NCI-H446 treated with DMSO at 0.1 percent for 48 hours (cell line): Measurements from ENCODE around the gene USP14.
"Not testable (repeated sequence)": the region's sequence is repeated elsewhere in the genome, so short reads cannot be mapped to it uniquely, and the experiment has no call there.

Experiments used
- DNase-seq: peaks from one replicate; lab custom pipeline; 2025; lab: John Stamatoyannopoulos, UW

Gene USP14

GRCh38 chr18:158128-159036 lies at the start of gene USP14:
USP14 (plus strand) TSS chr18:158557; CDS start chr18:158699, 142 bp downstream.
- peak; percentile 88 for DNase-seq

DNA sequence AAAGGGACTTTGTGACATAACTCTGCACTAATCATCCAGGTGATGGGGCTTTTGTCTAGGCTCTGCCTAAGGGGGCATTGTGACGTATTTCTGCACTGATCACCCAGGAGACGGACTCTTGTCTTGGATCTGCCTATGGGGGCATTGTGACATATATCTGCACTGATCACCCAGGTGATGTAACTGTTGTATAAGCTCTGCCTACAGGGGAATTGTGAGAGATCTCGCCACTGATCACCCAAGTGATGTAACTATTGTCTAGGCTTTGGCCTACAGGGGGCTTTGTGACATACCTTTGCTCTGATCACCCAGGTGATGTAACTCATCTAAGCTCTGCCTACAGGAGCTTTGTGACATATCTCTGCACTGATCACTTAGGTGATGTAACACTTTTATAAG lies 49.7 kb upstream of the USP14 start:
- DNase-seq = not testable (repeated sequence)

DNA sequence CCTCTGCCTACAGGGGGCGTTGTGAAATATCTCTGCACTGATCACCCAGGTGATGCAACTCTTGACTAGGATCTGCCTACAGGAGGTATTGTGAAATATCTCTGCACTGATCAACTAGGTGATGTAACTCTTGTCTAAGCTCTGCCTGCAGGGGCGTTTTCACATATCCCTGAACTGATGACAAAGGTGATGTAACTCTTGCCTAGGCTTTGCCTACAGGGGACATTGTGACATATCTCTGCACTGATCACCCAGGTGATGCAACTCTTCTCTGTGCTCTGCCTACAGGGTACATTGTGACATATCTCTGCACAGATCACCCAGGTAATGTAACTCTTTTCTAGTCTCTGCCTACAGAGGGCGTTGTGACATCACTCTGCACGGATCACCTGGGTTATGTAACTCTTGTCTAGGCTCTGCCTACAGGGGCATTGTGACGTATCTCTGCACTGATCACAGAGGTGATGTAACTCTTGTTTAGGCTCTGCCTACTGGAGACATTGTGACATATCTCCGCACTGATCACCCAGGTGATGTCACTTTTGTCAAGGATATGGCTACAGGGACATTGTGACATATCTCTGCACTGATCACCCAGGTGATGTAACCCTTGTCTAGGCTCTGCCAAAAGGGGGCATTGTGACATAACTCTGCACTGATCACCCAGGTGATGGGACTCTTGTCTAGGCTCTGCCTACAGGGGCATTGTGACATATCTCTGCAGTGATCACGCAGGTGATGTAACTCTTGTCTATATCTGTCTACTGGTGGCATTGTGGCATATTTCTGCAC lies 49.0 kb upstream of the USP14 start:
- DNase-seq = not testable (repeated sequence)

DNA sequence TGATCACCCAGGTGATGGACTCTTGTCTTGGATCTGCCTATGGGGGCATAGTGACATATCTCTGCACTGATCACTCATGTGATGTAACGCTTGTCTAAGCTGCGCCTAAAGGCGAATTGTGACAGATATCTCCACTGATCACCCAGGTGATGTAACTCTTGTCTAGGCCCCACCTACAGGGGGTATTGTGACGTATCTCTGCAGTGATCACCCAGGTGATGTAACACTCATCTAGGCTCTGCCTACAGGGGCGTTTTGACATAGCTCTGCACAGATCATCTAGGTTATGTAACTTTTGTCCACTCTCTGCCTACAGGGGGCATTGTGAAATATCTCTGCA lies 48.5 kb upstream of the USP14 start:
- not testable (repeated sequence) for DNase-seq

DNA sequence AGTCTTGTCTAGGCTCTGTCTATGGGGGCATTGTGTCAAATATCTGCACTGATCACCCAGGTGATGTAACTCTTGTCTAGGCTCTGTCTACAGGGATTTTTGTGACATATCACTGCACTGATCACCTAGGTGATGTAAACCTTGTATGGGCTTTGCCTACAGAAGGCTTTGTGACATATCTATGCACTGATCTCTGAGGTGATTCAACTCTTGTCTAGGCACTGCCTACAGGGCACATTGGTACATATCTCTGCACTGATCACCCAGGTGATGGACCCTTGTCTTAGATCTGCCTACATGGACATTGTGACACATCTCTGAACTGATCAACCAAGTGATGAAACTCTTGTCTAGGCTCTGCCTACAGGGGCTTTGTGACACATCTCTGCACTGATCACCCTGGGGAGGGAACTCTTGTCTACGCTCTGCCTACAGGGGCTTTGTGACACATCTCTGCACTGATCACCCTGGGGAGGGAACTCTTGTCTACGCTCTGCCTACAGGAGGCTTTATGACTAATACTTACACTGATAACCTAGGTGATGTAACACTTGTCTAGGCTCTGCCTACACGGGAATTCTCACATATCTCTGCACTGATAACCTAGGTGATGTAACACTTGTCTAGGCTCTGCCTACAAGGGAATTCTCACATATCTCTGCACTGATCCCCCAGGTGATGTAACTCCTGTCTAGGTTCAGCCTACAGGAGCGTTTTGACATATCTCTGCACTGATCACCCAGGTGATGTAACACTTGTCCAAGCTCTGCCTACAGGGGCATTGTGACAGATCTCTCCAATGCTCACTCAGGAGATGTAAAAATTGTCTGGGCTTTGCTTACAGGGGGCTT lies 47.8 kb upstream of the USP14 start:
- not testable (repeated sequence) for DNase-seq

DNA sequence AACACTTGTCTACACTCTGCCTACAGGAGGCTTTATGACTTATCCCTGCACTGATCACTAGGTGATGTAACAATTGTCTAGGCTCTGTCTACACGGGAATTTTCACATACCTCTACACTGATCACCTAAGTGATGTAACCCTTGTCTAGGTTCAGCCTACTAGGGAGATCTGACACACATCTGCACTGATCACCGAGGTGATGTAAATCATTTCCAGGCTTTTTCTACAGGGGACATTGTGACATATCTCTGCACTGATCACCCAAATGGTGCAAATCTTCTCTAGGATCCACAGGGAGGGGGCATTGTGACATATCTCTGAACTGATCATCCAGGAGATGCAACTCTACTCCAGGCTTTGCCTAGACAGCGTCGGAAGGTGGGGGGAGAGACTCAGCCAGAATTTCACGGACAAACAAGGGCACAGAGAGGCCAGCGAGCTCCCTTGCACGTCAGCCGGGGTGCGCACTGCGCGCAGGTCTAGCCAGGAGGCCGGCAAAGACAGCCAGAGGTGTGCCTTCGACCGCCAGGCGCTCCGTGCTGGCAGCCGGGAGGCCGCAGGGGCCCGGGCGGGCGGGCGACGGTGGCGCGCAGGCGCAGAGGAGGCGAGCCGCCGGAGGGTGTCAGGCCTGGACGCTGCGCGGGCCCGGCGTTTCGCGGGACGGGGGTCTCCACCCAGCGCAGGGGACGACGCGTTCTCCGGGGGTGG lies 46.9 kb upstream of the USP14 start:
- no peak for DNase-seq

GRCh38 chr18:112015-112733 lies 46.2 kb upstream of the USP14 start:
- DNase-seq = not testable (repeated sequence)

DNA sequence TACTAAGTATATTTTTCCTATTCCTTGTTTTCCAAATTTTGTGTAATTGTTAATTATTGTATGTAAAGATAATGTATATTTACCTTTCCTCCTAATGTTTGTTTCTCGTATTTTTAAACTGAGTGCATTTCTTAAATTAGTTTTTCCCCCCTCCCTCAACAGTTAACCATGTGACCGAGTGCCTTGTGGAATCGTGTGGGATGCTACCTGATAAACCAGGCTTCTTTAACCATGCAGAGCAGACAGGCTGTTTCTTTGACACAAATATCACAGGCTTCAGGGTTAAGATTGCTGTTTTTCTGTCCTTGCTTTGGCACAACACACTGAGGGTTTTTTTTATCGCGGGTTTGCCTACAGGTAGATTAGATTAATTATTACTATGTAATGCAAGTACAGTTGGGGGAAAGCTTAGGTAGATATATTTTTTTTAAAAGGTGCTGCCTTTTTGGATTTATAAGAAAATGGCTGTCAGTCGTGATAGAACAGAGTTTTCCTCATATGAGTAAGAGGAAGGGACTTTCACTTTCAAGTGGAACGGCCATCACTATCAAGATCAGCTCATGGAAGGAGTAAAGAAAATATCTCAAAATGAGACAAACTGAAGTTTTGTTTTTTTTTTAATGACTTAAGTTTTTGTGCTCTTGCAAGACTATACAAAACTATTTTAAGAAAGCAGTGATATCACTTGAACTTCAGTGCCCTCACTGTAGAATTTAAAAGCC lies 37.7 kb upstream of the USP14 start:
- not testable (repeated sequence) for DNase-seq

DNA sequence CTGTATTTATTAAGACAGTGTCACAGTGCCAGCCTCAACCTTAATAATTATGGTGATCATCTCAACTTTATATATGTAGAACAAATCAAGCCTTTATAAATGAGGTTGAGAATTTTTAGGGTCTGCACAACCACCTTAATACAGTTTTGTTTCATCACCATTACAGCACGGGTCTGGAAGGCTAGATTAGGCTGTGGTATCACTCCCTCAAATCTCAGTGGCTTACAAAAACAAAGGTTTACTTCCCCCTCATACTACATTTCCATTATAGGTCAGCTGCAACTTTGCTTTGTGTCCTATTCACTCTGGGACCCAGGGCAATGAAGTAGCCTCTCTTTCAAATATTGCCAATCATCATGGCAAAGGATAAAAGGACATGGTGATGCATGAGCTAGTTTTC lies 23.3 kb upstream of the USP14 start:
- DNase-seq = no peak

- no peak for DNase-seq
Observed at GRCh38 chr18:136433-136832, 21.9 kb upstream of the USP14 start.

DNA sequence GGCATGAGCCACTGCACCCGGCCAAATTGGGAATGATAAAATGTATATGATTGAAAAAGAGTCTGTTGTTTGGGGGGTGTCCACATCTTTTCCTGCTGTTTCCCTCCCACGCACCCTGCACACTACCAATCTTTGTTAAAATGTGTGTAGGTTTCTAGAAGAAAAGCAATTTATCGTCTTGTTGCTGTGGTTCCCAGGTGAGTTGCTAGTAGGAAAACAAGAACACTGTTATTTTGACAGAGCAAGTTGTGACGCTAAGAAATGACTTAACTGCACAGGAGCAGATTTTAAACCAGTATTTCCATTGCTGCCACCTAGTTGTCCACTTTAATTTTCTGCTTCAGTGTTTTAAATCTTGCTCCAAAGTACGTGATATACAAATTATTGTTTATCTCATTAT lies 21.0 kb upstream of the USP14 start:
- DNase-seq = no peak

- DNase-seq = no peak
Observed at GRCh38 chr18:140670-141266, 17.6 kb upstream of the USP14 start.

DNA sequence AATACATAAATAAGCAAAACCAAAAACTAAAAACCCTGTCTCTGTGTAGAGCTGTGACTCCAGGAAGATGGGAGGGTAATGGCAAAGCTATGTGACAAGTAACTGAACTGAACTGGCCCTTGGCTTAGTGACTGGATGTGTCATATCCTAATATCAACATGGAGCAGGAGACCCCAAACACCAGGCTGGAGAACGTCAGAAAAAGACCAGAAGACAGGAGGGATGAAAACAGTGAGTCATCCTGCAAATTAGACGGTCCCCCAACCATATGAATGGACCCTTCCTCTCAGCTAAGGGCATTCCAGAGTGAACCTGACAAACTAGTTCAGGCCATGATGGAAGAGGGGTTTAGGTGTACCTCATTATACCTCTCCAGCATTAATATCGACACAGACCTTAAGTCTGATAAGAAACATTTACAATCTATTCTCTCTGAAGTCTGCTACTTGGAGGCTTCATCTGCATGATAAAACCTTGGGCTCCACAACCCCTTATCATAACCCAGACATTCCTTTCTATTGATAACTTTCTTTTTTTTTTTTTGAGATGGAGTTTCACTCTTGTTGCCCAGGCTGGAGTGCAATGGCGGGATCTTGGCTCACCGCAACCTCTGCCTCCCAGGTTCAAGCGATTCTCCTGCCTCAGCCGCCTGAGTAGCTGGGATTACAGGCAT lies 15.6 kb upstream of the USP14 start:
- not testable (repeated sequence) for DNase-seq

GRCh38 chr18:148841-149240 lies 9.5 kb upstream of the USP14 start:
- DNase-seq = no peak

- DNase-seq = no peak
Observed at GRCh38 chr18:154151-154550, 4.2 kb upstream of the USP14 start.

- no peak for DNase-seq
Observed at GRCh38 chr18:155688-156087, 2.7 kb upstream of the USP14 start.

- DNase-seq = no peak
Observed at GRCh38 chr18:156514-157230, 1.7 kb upstream of the USP14 start.

GRCh38 chr18:159037-159652 lies 788 bp downstream of the USP14 start:
- DNase-seq = no peak
